Fibroblast of peridontal ligament (primary cell): Measurements from ENCODE around the gene FGD2.
"Not testable (repeated sequence)": the region's sequence is repeated elsewhere in the genome, so short reads cannot be mapped to it uniquely, and the experiment has no call there.

Source experiments
- DNase-seq: peaks from one replicate; pipeline ENCODE4 v3.0.0-alpha.2; 2010; ENCODE audit errors: extremely low read depth

Gene FGD2

GRCh38 chr6:37038292-37039198 lies 33.1 kb downstream of the FGD2 start:
- peak; percentile 72 for DNase-seq

DNA sequence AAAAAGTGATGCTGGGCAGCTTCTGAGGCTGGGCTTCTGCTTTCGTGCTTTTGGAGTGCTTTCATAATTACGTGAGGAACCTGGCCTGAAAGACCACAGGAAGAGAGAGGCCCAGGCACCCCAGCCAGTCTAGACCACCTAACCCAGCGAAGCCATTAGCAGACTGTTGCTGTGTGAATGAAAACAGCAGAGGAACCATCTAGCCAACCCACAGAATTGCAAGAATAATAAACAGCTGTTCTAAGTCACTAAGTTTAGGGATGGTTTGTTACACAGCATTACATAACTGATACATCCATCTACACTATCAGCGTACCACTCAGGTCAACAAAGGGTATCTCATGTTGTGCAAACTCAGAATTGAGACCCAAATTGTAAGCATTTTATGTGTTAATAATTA lies 34.5 kb downstream of the FGD2 start:
- DNase-seq, result no peak

DNA sequence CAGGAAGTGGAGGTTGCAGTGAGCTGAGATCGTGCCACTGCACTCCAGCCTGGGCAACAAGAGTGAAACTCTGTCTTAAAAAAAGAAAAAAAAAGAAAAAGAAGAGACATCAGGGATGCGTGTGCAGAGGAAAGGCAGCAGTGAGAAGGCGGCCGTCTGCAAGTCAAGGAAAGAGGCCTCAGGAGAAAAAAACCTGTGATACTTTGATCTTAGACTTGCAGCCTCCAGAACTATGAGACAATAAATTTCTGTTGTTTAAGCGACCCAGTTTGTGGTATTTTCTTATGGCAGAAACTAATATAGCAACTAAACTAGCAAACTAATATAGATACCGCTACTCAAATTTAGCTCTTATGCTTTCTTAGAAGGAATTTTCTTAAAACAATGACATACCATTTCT lies 36.1 kb downstream of the FGD2 start:
- no peak for DNase-seq

DNA sequence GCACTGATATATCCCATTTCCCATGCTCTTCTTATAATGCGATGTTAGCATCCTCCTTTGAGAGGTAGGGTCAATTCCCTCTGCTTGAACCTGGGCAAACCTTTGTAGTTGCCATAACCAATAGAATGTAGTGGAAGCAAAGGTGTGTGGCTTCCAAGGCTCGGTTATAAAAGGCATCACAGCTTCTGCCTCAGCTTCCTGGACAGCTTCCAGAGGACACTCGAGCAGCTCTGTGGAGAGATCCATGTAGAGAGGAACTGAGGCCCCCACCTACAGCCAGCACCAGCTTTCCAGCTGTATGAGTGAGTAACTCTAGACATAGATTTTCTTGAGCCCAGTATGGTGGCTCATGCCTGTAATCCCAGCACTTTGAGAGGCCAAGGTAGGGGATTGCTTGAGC lies 36.7 kb downstream of the FGD2 start:
- no peak for DNase-seq

GRCh38 chr6:37043091-37043490 lies 37.6 kb downstream of the FGD2 start:
- not testable (repeated sequence) for DNase-seq

DNA sequence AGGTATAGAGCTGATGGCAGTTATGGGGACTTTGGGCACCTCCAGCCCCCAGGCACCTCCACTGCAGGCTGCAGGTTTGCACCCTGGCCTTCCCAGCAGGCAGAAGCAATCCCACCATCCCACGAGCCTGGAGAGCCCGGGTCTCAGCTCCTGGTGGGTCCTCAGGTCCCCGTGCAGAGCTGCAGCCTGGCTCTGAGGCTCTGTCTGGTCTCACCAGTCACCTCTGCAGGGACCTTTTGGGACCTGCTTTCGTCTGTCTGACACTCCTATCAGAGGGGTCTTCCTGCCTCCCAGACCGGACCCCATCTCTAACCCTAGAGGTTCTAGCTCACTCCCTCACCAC lies 41.9 kb downstream of the FGD2 start:
- DNase-seq, result no peak

GRCh38 chr6:37047689-37048402 lies 42.4 kb downstream of the FGD2 start:
- DNase-seq, result no peak

- DNase-seq, result no peak
Observed at GRCh38 chr6:37048403-37048850, 43.0 kb downstream of the FGD2 start.

GRCh38 chr6:37048851-37049757 lies 43.6 kb downstream of the FGD2 start:
- DNase-seq, result peak; percentile 74

GRCh38 chr6:37049758-37050044 lies 44.2 kb downstream of the FGD2 start:
- no peak for DNase-seq

GRCh38 chr6:37050045-37050853 lies 44.8 kb downstream of the FGD2 start:
- no peak for DNase-seq

GRCh38 chr6:37050854-37051137 lies 45.3 kb downstream of the FGD2 start:
- no peak for DNase-seq

DNA sequence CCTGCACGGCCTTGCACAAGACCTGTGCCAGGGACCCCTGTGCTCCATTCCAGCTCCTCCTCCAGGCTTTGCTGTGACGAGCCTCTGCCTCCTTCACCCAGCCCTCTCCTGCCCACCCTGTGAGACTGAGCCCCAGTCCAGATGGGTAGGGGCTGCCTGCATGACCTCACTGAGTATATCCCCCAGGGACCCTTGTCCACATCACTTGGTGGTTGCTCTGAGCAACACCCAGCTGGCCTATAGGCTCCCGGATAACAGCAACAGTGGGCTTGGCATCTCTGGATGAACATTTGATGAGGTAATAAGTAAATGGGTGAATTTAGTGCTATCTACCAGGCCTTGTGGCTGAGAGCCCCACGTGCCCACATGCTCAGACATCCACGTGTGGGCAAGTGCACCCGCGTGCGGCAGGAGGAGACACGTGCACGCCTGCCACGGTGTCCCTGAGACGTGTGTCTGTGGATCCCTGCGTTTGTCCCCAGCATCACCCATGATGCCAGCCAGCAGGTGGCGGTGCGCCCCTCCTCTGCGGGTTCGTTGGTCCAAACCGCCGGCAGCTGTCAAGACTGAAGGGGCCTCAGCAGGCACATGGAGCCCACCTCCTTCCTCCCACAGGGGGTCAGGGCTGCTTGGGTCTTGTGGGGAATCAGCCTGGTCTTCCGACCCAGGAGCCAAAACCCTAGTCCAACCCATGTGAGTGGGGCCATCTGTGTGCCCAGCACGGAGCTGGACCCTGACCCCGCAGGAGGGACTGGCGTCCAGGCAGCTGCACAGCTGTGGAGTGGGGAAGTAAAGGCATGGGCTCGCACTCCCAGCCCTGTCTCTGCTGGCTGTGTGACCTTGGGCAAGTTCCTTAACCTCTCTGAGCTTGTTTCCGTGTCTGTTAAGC lies 45.9 kb downstream of the FGD2 start:
- DNase-seq, result peak; percentile 71

DNA sequence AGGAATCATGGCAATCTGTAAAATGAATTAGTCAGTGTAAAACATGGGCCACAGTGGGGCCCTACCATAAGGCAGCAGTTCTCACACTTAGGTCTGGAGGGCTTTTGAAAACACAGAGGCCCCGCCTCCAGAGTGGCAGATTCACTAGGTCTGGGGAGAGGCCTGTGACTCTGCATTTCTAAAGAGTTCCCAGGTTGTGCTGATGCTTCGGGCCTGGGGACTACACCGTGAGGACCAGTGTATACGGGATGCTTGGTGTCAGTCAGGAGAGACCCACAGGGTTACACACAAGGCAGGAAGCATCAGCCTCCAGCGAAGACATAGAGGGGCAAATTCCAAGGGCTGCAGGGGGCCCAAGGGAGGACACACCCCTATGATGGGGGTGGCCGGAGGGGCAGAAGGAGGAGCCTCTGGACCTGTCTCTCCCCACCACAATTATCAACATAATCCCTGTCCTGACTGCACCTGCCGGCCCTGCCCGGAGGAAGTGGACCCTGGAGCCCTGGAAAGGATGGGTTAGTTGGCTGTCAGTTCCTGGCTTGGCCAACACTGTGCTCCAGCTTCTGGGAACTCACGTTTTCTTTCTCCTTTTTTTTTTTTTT lies 46.7 kb downstream of the FGD2 start:
- no peak for DNase-seq

DNA sequence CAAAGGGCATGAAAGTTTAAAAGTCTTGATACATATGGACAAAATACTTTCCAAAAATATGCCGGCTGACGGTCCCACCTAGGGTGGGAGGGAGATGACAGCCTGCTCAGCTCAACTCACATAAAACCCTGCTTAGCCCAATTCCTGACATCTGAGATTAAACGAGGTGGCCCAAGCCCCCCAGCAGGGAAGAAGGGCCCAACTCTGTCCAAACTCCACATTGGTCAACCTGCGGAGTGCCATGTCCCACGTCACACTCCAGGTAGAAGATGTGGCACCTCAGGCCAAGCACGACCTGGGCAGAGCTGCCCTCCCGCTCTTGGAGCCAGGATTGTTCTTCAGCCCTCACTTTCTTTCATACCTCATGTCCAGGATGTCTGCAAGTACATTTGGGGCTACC lies 48.2 kb downstream of the FGD2 start:
- DNase-seq, result no peak

DNA sequence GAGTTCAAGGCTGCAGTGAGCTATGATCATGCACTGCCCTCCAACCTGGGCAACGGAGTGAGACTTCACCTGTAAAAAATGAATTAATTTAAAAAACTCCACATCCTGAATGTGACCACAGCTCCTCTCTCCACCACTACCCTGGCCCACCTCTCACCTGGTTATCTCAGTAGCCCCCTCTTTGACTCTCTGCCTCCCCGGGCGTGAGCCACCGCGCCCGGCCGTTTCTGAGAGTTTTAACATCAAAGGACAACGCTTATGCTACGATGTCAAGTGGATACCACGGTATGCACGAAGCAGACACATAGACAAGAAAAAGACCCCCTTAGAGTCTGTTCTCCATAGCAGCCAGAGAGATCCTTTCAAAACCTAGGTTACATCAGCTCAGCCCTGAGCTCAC lies 48.7 kb downstream of the FGD2 start:
- DNase-seq, result no peak

DNA sequence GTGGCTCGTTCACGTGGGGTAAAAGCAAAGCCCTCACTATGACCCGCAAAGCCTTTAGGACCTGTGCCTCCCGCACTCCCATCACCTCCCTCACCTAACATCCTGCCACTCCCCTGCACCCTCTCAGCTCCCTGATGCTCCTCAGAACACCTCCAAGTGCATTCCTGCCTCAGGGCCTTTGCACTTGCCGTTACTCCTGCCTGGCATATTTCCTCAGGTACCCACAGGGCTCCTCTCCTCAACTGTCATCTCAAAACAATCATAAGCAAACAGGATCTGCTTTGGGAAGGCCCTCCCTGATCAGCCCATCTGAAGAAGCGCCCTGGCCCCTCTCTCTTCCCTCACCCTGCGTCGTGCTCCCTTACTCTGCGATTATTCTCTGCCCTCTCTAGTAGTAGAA lies 49.1 kb downstream of the FGD2 start:
- DNase-seq, result no peak

DNA sequence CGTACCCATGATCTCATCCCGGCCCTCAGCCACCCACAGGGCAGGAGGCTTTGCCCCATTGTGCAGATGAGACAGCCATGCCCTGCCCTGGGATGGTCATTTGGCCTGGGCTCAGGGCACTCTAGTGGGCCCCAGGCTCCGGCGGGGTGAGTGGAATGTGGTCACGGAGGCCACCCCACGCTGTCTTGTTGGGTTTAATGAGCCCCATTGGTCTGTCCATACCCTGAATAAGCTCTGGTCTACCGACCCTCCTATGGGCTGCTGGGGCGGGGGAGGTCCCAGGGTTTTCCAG lies 50.6 kb downstream of the FGD2 start:
- DNase-seq, result no peak

DNA sequence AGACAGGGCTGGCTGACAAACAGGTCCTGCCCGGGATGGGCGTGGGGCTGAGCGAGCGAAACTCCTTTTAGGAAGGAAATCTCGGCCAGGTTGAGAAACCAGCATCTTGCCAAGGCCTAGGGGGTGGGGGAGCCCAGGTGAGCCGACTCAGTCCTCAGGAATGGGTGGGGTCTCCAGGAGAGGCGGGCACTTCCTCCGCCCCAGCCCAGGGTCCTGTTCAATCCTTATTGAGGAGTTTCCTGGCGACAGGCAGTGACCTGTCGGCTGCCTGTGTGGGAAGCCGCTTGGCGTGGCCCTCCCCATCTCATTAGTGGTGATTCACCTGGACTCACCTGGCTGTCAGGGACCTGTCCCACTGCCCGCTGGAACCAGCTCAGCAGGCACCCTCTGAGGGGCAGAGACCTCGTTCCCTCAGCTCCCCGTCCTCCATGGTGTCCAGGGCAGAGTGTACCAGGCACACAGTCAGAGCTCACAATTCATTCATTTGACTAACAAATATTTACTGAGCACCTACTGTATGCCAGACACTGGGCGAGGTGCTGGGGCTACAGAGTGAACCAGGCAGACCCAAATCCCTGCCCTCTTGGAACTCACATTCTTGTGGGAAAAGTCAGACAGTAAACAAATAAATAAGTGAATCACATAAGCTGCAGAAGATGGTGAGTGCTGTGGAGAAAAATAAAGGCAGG lies 51.1 kb downstream of the FGD2 start:
- peak; percentile 14 for DNase-seq

GRCh38 chr6:37057128-37057471 lies 51.6 kb downstream of the FGD2 start:
- DNase-seq, result no peak
